ENCODE data around the gene RFX4.
"Not testable (repeated sequence)": the region's sequence is repeated elsewhere in the genome, so short reads cannot be mapped to it uniquely, and the experiment has no call there.

Gene RFX4

GRCh38 chr12:106692896-106693820 lies 110.4 kb downstream of the RFX4 start:
- DNase-seq: no peak

- no peak for DNase-seq
These were observed 113.3 kb downstream of the RFX4 start for GRCh38 chr12:106696071-106696470.

GRCh38 chr12:106696681-106697417 lies 114.0 kb downstream of the RFX4 start:
- DNase-seq: no peak

- DNase-seq: no peak
These were observed 121.3 kb downstream of the RFX4 start for GRCh38 chr12:106704081-106704480.

GRCh38 chr12:106705971-106706370 lies 123.2 kb downstream of the RFX4 start:
- no peak for DNase-seq

- DNase-seq: no peak
These were observed 126.3 kb downstream of the RFX4 start for GRCh38 chr12:106709068-106709511.

- no peak for DNase-seq
These were observed 127.5 kb downstream of the RFX4 start for GRCh38 chr12:106710143-106710893.

- DNase-seq: no peak
These were observed 128.5 kb downstream of the RFX4 start for GRCh38 chr12:106711316-106711715.

- no peak for DNase-seq
These were observed 130.0 kb downstream of the RFX4 start for GRCh38 chr12:106712768-106713167.

GRCh38 chr12:106714926-106715325 lies 132.1 kb downstream of the RFX4 start:
- DNase-seq: no peak

- no peak for DNase-seq
These were observed 132.8 kb downstream of the RFX4 start for GRCh38 chr12:106715582-106715981.

GRCh38 chr12:106717673-106718072 lies 134.9 kb downstream of the RFX4 start:
- no peak for DNase-seq

GRCh38 chr12:106719879-106720278 lies 137.1 kb downstream of the RFX4 start:
- no peak for DNase-seq

- DNase-seq: no peak
These were observed 137.9 kb downstream of the RFX4 start for GRCh38 chr12:106720696-106721095.

GRCh38 chr12:106721915-106722314 lies 139.1 kb downstream of the RFX4 start:
- no peak for DNase-seq

- DNase-seq: no peak
These were observed 140.0 kb downstream of the RFX4 start for GRCh38 chr12:106722837-106723236.

- DNase-seq: no peak
These were observed 140.6 kb downstream of the RFX4 start for GRCh38 chr12:106723416-106723815.

- no peak for DNase-seq
These were observed 141.3 kb downstream of the RFX4 start for GRCh38 chr12:106724116-106724515.

GRCh38 chr12:106724934-106725333 lies 142.1 kb downstream of the RFX4 start:
- DNase-seq: no peak

- DNase-seq: not testable (repeated sequence)
These were observed 143.9 kb downstream of the RFX4 start for GRCh38 chr12:106726603-106727202.

- DNase-seq: no peak
These were observed 146.8 kb downstream of the RFX4 start for GRCh38 chr12:106729611-106730010.

GRCh38 chr12:106732890-106733289 lies 150.1 kb downstream of the RFX4 start:
- DNase-seq: no peak

GRCh38 chr12:106733660-106734059 lies 150.9 kb downstream of the RFX4 start:
- DNase-seq: no peak

All from activated naive CD4-positive, alpha-beta T cell treated with anti-CD3 and anti-CD28 coated beads, Interleukin-2, amount 50 U/mL, for 16 hours (primary cell).